Measurements from ENCODE around the gene RHOU. TPM values are rescaled to one million over a fixed set of nuclear protein-coding genes. Genes with fewer than 3 reads are reported as not detected.

RHOU gene
- total RNA-seq, 1 donor from 2014 or later: 67.0 TPM

DNA sequence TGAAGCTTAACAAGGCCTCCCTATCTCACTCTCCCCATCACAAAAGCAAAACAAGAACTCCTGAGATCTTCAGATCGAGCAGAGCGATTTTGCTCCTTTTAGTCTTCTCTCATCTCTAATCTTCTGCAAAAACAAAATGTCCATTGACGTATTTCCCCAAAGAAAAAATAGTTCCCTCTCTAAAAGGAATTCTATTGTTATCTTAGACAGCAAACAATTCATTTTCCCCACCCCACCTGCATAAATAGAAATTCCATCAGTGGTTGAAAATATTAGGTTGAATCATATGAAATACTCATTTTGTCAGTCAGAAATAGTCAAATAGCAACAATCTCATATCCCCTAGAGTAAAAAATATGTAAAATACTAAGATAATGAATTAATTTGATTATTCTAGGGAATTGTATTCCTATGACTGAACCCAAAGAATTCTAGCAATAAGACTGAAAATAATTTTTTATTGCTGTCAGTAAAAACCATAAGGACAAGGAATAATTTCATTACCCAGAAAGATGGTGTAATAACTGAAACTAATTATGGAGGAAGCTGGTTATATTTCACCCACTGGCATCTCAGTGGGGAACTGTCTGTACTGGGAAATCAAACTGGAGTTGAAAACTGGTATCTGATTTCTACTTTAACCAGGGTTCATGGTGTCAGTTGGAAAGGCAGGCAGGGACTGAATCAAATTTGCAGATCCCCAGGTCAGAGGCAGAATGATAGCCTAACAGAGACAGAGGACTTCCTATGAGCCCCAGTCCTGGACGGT, 51.3 kb downstream of the RHOU start:
- Mint-ChIP-seq H3K27me3 (ENCODE audit: insufficient read depth, low read depth) (peaks cover 6% of the 10 kb centered on the region), H3K36me3 (no peaks in the 10 kb centered on the region), H3K27ac (no peak overlapping the region), H3K9me3 (no peaks in the 10 kb centered on the region), H3K4me1 (peaks cover 8% of the 10 kb centered on the region), H3K4me3 (no peak overlapping the region)
- Histone ChIP-seq H3K27me3 (no peaks in the 10 kb centered on the region), H3K36me3 (no peaks in the 10 kb centered on the region), H3K4me3 (no peak overlapping the region), H3K9me3 (ENCODE audit: low read depth) (no peaks in the 10 kb centered on the region), H2AFZ (replicated peaks) (no peak overlapping the region), H3K4me1 (peaks cover 7% of the 10 kb centered on the region), H4K20me1 (ENCODE audit: low read depth) (no peaks in the 10 kb centered on the region), H3K27ac (no peak overlapping the region), H3K79me2 (ENCODE audit: low read depth) (no peaks in the 10 kb centered on the region), H3F3A (ENCODE audit: low read depth) (no peaks in the 10 kb centered on the region), H3K9ac (no peak overlapping the region), H3K4me2 (no peak overlapping the region)
- DNase-seq (ENCODE audit: low spot score): no peak
- no peak for TF ChIP-seq EZH2phosphoT487 (IDR thresholded peaks at IDR 0.05)
- TF ChIP-seq, protein P1, sequence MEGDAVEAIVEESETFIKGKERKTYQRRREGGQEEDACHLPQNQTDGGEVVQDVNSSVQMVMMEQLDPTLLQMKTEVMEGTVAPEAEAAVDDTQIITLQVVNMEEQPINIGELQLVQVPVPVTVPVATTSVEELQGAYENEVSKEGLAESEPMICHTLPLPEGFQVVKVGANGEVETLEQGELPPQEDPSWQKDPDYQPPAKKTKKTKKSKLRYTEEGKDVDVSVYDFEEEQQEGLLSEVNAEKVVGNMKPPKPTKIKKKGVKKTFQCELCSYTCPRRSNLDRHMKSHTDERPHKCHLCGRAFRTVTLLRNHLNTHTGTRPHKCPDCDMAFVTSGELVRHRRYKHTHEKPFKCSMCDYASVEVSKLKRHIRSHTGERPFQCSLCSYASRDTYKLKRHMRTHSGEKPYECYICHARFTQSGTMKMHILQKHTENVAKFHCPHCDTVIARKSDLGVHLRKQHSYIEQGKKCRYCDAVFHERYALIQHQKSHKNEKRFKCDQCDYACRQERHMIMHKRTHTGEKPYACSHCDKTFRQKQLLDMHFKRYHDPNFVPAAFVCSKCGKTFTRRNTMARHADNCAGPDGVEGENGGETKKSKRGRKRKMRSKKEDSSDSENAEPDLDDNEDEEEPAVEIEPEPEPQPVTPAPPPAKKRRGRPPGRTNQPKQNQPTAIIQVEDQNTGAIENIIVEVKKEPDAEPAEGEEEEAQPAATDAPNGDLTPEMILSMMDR (IDR thresholded peaks at IDR 0.05): no peak
- TF ChIP-seq EZH2 (IDR thresholded peaks at IDR 0.05): no peak

DNA sequence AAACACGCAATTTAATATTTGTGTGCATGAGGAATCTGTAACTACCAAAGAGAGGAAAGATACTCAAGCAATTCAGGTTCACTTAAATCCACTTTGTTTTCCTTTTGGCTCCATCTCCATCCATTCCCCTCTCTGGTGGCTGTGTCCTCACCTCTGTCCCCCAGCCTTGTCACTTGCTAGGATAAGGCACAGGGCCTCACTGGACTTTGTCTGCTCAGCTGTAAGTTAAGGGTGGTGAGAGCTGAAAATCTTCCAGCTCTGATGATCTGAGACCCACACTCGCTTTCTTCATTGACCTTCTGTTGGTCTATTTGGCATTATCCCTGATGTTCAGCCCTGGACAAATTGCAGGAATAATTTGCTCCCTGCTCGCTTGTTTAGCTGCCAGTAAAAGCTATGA, 56.5 kb downstream of the RHOU start:
- no peak overlapping the region for H3K4me2 ChIP-seq
- H4K20me1 ChIP-seq (ENCODE audit: low read depth): no peaks in the 10 kb centered on the region
- no peak overlapping the region for H3K27ac ChIP-seq
- Mint-ChIP-seq H3K4me1 (peaks cover 11% of the 10 kb centered on the region), H3K27me3 (ENCODE audit: insufficient read depth, low read depth) (peaks cover 2% of the 10 kb centered on the region), H3K27ac (no peak overlapping the region), H3K9me3 (no peaks in the 10 kb centered on the region), H3K4me3 (no peak overlapping the region), H3K36me3 (no peaks in the 10 kb centered on the region)
- no peak overlapping the region for H3K4me3 ChIP-seq
- no peak overlapping the region for H3K9ac ChIP-seq
- H2AFZ ChIP-seq (replicated peaks): no peak overlapping the region
- TF ChIP-seq, protein P1 (IDR thresholded peaks at IDR 0.05): no peak
- TF ChIP-seq EZH2phosphoT487 (IDR thresholded peaks at IDR 0.05) (no peak), EZH2 (IDR thresholded peaks at IDR 0.05) (no peak)
- no peaks in the 10 kb centered on the region for H3K27me3 ChIP-seq
- H3K79me2 ChIP-seq (ENCODE audit: low read depth): no peaks in the 10 kb centered on the region
- no peaks in the 10 kb centered on the region for H3F3A ChIP-seq (ENCODE audit: low read depth)
- no peak for DNase-seq (ENCODE audit: low spot score)
- H3K36me3 ChIP-seq: no peaks in the 10 kb centered on the region
- H3K9me3 ChIP-seq (ENCODE audit: low read depth): no peaks in the 10 kb centered on the region
- peaks cover 4% of the 10 kb centered on the region for H3K4me1 ChIP-seq

DNA sequence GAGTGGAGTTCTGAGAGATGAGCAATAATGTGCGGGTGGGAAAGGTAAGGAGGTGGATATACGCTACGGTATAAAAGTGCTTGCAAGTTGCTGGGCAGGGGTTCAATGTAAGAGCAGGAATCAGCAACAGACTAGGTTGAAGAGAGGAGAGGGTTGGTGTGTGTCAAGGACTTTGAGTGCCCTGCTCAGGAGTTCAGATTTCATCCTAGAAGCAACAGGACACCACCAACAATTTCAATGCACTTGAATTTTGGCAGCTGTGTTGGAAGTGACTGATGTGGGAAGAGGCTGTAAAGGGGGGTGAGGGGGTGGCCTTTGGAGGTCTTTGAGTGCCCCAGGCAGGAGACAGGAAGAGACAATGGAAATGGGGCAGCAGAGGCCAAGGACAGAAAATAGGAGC, 57.3 kb downstream of the RHOU start:
- H3F3A ChIP-seq (ENCODE audit: low read depth): no peaks in the 10 kb centered on the region
- no peak overlapping the region for H3K9ac ChIP-seq
- TF ChIP-seq EZH2phosphoT487 (IDR thresholded peaks at IDR 0.05) (no peak), EZH2 (IDR thresholded peaks at IDR 0.05) (no peak)
- TF ChIP-seq, protein P1 (IDR thresholded peaks at IDR 0.05): no peak
- no peaks in the 10 kb centered on the region for H4K20me1 ChIP-seq (ENCODE audit: low read depth)
- no peak overlapping the region for H2AFZ ChIP-seq (replicated peaks)
- H3K4me3 ChIP-seq: no peak overlapping the region
- no peak overlapping the region for H3K27ac ChIP-seq
- no peaks in the 10 kb centered on the region for H3K9me3 Mint-ChIP-seq
- no peaks in the 10 kb centered on the region for H3K36me3 Mint-ChIP-seq
- H3K27me3 Mint-ChIP-seq (ENCODE audit: insufficient read depth, low read depth): peaks cover 2% of the 10 kb centered on the region
- no peaks in the 10 kb centered on the region for H3K27me3 ChIP-seq
- H3K4me2 ChIP-seq: no peak overlapping the region
- H3K4me1 ChIP-seq: peaks cover 3% of the 10 kb centered on the region
- DNase-seq (ENCODE audit: low spot score): no peak
- H3K4me3 Mint-ChIP-seq: no peak overlapping the region
- no peaks in the 10 kb centered on the region for H3K36me3 ChIP-seq
- H3K4me1 Mint-ChIP-seq: peaks cover 12% of the 10 kb centered on the region
- no peaks in the 10 kb centered on the region for H3K9me3 ChIP-seq (ENCODE audit: low read depth)
- H3K27ac Mint-ChIP-seq: no peak overlapping the region
- no peaks in the 10 kb centered on the region for H3K79me2 ChIP-seq (ENCODE audit: low read depth)

Measured in neural progenitor cell (in vitro differentiated cells).